Neural cell (in vitro differentiated cells): Measurements from ENCODE around the gene CD58. TPM values are rescaled to one million over a fixed set of nuclear protein-coding genes. Genes with fewer than 3 reads are reported as not detected.

Experiments
- H2AFZ ChIP-seq: fragments of 200-600, 300-800 bp; sonication (generic), shearing (Covaris generic); 2 replicates; pipeline ENCODE4 v1.6.0; 2014; ENCODE audit warnings: low read depth, mild to moderate bottlenecking, antibody characterized with exemption, low read length, moderate library complexity
- H3F3A ChIP-seq: fragments of 200-600 bp; shearing (Covaris generic); 2 replicates; pipeline ENCODE4 v1.6.1; 2016; ENCODE audit warnings: mild to moderate bottlenecking, moderate library complexity, mixed read lengths, antibody characterized with exemption, low read length; ENCODE audit not compliant: insufficient read depth, poor library complexity, severe bottlenecking
- H3K27ac ChIP-seq: fragments of 200-600, 300-800 bp; sonication (generic), shearing (Covaris generic); 2 replicates; pipeline ENCODE4 v1.5.1; 2014; ENCODE audit warnings: mild to moderate bottlenecking, low read length, moderate library complexity
- H3K27me3 ChIP-seq: fragments of 300-800, 200-600 bp; sonication (generic), shearing (Covaris generic); 2 replicates; pipeline ENCODE4 v1.6.0; 2014; ENCODE audit warnings: mild to moderate bottlenecking, low read depth, low read length, moderate library complexity; ENCODE audit not compliant: insufficient read depth
- H3K36me3 ChIP-seq: fragments of 300-800, 200-600 bp; sonication (generic), shearing (Covaris generic); 2 replicates; pipeline ENCODE4 v1.5.1; 2014; ENCODE audit warnings: mild to moderate bottlenecking, antibody characterized with exemption, low read length, moderate library complexity; ENCODE audit not compliant: insufficient read depth
- H3K4me2 ChIP-seq: fragments of 300-800, 200-600 bp; sonication (generic), shearing (Covaris generic); 2 replicates; pipeline ENCODE4 v1.6.0; 2014; ENCODE audit warnings: mild to moderate bottlenecking, low read length
- H3K4me3 ChIP-seq: fragments of 300-800, 200-600 bp; sonication (generic), shearing (Covaris generic); 2 replicates; pipeline ENCODE4 v1.5.1; 2014; ENCODE audit warnings: mild to moderate bottlenecking, low read length, moderate library complexity
- H3K79me2 ChIP-seq: fragments of 200-600 bp; shearing (Covaris generic); replicated peaks from 2 replicates; pipeline ENCODE4 v1.6.0; 2014; ENCODE audit warnings: mild to moderate bottlenecking, low read length, moderate library complexity; ENCODE audit not compliant: insufficient read depth
- H3K9ac ChIP-seq: fragments of 300-800, 200-600 bp; sonication (generic), shearing (Covaris generic); 2 replicates; pipeline ENCODE4 v1.6.1; 2016; ENCODE audit warnings: mild to moderate bottlenecking, low read length, mixed read lengths
- H3K9me2 ChIP-seq: fragments of 200-600 bp; shearing (Covaris generic); 2 replicates; pipeline ENCODE4 v1.6.1; 2016; ENCODE audit warnings: mild to moderate bottlenecking, low read length, mixed read lengths; ENCODE audit not compliant: insufficient read depth
- H3K9me3 ChIP-seq: fragments of 200-600, 300-800 bp; sonication (generic), shearing (Covaris generic); 2 replicates; pipeline ENCODE4 v1.6.1; 2016; ENCODE audit warnings: mild to moderate bottlenecking, mixed run types, low read length, moderate library complexity, mixed read lengths
- H4K20me1 ChIP-seq: fragments of 200-600 bp; shearing (Covaris generic); 2 replicates; pipeline ENCODE4 v1.6.1; 2016; ENCODE audit warnings: mild to moderate bottlenecking, mixed run types; ENCODE audit not compliant: insufficient read depth
- CTCF ChIP-seq: fragments of 450-650 bp; IDR thresholded peaks from 2 replicates; pipeline ENCODE4 v1.5.1; 2014; ENCODE audit warnings: antibody characterized with exemption, mild to moderate bottlenecking, moderate library complexity; ENCODE audit not compliant: poor library complexity, severe bottlenecking
- EP300 ChIP-seq: fragments of 450-650 bp; conservative IDR thresholded peaks from 2 replicates; pipeline ENCODE4 v1.6.1; 2014; ENCODE audit warnings: antibody characterized with exemption, mild to moderate bottlenecking, moderate library complexity; ENCODE audit not compliant: poor library complexity, severe bottlenecking
- EZH2 ChIP-seq: fragments of 200-600, 300-800 bp; shearing (Covaris generic), sonication (generic); IDR thresholded peaks from 2 replicates; pipeline ENCODE4 v1.6.1; 2014; ENCODE audit warnings: antibody characterized with exemption, low read length, borderline replicate concordance, mild to moderate bottlenecking; ENCODE audit not compliant: insufficient read depth, poor library complexity, severe bottlenecking
- MXI1 ChIP-seq: fragments of 450-650 bp; conservative IDR thresholded peaks from 2 replicates; pipeline ENCODE4 v1.6.1; 2014; ENCODE audit warnings: antibody characterized with exemption, mild to moderate bottlenecking; ENCODE audit not compliant: poor library complexity, severe bottlenecking
- POLR2AphosphoS5 ChIP-seq: IDR thresholded peaks from 2 replicates; pipeline ENCODE4 v1.6.1; 2012
- RAD21 ChIP-seq: fragments of 450-650 bp; conservative IDR thresholded peaks from 2 replicates; pipeline ENCODE4 v1.6.1; 2014; ENCODE audit warnings: antibody characterized with exemption, mild to moderate bottlenecking, moderate library complexity
- REST ChIP-seq: IDR thresholded peaks from 2 replicates; pipeline ENCODE4 v1.6.1; 2012; ENCODE audit warnings: borderline replicate concordance
- SMC3 ChIP-seq: fragments of 450-650 bp; conservative IDR thresholded peaks from 2 replicates; pipeline ENCODE4 v1.6.1; 2014; ENCODE audit warnings: antibody characterized with exemption, mild to moderate bottlenecking, moderate library complexity; ENCODE audit not compliant: poor library complexity
- TAF1 ChIP-seq: IDR thresholded peaks from 2 replicates; pipeline ENCODE4 v1.6.1; 2012; ENCODE audit warnings: low read depth
- polyA plus RNA-seq: library from polyadenylated mRNA; depleted of rRNA; stranded (reverse); fragments of >200 nt; gene quantifications from 2 replicates; pipeline ENCODE4 v1.2.3, GENCODE V29; 2014

Gene CD58
- polyA plus RNA-seq, 1 donor from 2014 or later = 1.8 TPM

- Histone ChIP-seq H3K27me3 (peaks cover 16% of the 10 kb centered on the region), H4K20me1 (no peaks in the 10 kb centered on the region), H3K79me2 (no peaks in the 10 kb centered on the region), H3K9ac (no peak overlapping the region), H3K9me3 (no peaks in the 10 kb centered on the region), H2AFZ (no peak overlapping the region), H3K4me2 (no peak overlapping the region), H3K4me3 (no peak overlapping the region), H3K9me2 (no peaks in the 10 kb centered on the region), H3F3A (no peaks in the 10 kb centered on the region), H3K36me3 (no peaks in the 10 kb centered on the region), H3K27ac (no peak overlapping the region)
- TF ChIP-seq TAF1 = no peak
- no peak for TF ChIP-seq RAD21
- no peak for TF ChIP-seq REST
Measured at GRCh38 chr1:116568662-116569380, 2.0 kb downstream of the CD58 start.

GRCh38 chr1:116567790-116568661 is 2.8 kb downstream of the CD58 start:
- no peak for TF ChIP-seq POLR2AphosphoS5
- TF ChIP-seq EZH2 = no peak
- TF ChIP-seq SMC3 = no peak
- no peak for TF ChIP-seq EP300
- no peak for TF ChIP-seq REST
- no peak for TF ChIP-seq CTCF
- no peak for TF ChIP-seq TAF1
- TF ChIP-seq RAD21 = no peak
- TF ChIP-seq MXI1 = no peak
- Histone ChIP-seq H3K36me3 (no peaks in the 10 kb centered on the region), H3K9me2 (no peaks in the 10 kb centered on the region), H3K27me3 (peaks cover 16% of the 10 kb centered on the region), H2AFZ (no peak overlapping the region), H3F3A (no peaks in the 10 kb centered on the region), H4K20me1 (no peaks in the 10 kb centered on the region), H3K4me3 (no peak overlapping the region), H3K9ac (no peak overlapping the region), H3K4me2 (no peak overlapping the region), H3K79me2 (no peaks in the 10 kb centered on the region), H3K27ac (no peak overlapping the region), H3K9me3 (no peaks in the 10 kb centered on the region)
